ENCODE data around the gene IGFBP6. TPM values are rescaled to one million over a fixed set of nuclear protein-coding genes. Genes with fewer than 3 reads are reported as not detected.
A peak's percentile ranks its signal among the peaks of the same experiment; 100 is the strongest.
"Not testable (repeated sequence)": the region's sequence is repeated elsewhere in the genome, so short reads cannot be mapped to it uniquely, and the experiment has no call there.

The IGFBP6 gene
- polyA plus RNA-seq, 2 donors = 40.8 to 59.1 TPM

DNA sequence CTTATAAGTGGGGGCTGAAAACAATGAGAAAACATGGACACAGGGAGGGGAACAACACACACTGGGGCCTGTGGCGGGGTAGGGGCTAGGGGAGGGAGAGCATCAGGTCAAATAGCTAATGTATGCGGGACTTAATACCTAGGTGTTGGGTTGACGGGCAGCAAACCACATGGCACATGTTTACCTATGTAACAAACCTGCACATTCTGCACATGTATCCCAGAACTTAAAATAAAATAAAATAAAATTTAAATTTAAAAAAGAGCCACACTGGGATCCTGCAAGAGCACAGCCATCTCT, 1.9 kb upstream of the IGFBP6 start:
- peaks cover 0 to 13% of the 10 kb centered on the region in 2 donors for H3K4me1 ChIP-seq (ENCODE audit: control insufficient read depth in 2 of 2, insufficient read depth in 2 of 2, low read length in 1 of 2)
- not testable (repeated sequence) for H3K36me3 ChIP-seq (ENCODE audit: control insufficient read depth in 2 of 2, insufficient read depth in 2 of 2, low read length in 1 of 2); H3K4me3 ChIP-seq (ENCODE audit: low read depth in 1 of 2, low read length in 2 of 2); H3K27ac ChIP-seq (ENCODE audit: low read depth in 2 of 2, low read length in 1 of 2); H3K27me3 ChIP-seq (ENCODE audit: control insufficient read depth in 1 of 2, insufficient read depth in 2 of 2, low read length in 2 of 2); H3K9me3 ChIP-seq (ENCODE audit: control insufficient read depth in 2 of 2, insufficient read depth in 1 of 2, low read depth in 1 of 2, low read length in 1 of 2)
- 97% methylated on average over 3 of the region's 3 CpGs for WGBS, 2 donors

DNA sequence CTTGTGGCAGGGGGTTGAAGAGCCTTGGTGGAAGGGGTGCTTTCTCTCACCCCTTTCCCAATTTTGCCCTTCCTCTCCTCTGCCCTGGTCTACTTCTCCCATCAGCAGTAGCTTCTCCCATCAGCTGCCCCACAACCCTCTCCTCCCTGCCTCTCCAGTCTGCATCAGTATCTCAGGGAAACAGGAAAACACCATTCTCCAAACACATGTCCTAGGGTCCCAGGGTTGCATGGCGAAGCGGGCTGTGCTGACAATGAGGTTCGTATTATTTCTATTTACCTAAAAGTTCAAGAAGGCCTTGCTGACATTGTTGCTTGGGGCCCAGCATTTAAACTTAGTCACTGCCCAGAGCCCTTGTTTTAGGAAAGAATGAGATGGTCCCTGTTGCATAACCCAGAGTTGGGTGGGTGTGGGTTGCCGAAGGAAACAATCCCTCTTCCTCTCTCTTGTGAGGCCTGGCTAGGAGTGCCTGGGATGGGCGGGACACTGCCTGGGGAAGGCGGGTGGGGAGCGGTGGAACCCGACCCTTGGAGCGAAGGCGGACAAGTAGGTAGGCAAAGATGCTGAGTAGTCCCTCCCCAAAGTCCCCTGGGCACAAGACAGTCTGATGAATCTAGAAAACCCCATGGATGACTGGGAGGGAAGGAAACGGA, 1.3 kb upstream of the IGFBP6 start:
- H3K27me3 ChIP-seq (ENCODE audit: control insufficient read depth in 1 of 2, insufficient read depth in 2 of 2, low read length in 2 of 2) = no peaks in the 10 kb centered on the region
- no peaks in the 10 kb centered on the region for H3K9me3 ChIP-seq (ENCODE audit: control insufficient read depth in 2 of 2, insufficient read depth in 1 of 2, low read depth in 1 of 2, low read length in 1 of 2)
- peaks cover 0 to 13% of the 10 kb centered on the region in 2 donors for H3K4me1 ChIP-seq (ENCODE audit: control insufficient read depth in 2 of 2, insufficient read depth in 2 of 2, low read length in 1 of 2)
- H3K36me3 ChIP-seq (ENCODE audit: control insufficient read depth in 2 of 2, insufficient read depth in 2 of 2, low read length in 1 of 2) = no peaks in the 10 kb centered on the region
- H3K27ac ChIP-seq (ENCODE audit: low read depth in 2 of 2, low read length in 1 of 2) = peak overlapping the region; percentile 81 to 86
- 48 to 49% methylated on average over 11 of the region's 11 CpGs for WGBS, 2 donors
- H3K4me3 ChIP-seq (ENCODE audit: low read depth in 1 of 2, low read length in 2 of 2) = no peak overlapping the region

GRCh38 chr12:53096759-53097158, 708 bp upstream of the IGFBP6 start:
- H3K4me3 ChIP-seq (ENCODE audit: low read depth in 1 of 2, low read length in 2 of 2) = peak overlapping the region; percentile 41 to 49

DNA sequence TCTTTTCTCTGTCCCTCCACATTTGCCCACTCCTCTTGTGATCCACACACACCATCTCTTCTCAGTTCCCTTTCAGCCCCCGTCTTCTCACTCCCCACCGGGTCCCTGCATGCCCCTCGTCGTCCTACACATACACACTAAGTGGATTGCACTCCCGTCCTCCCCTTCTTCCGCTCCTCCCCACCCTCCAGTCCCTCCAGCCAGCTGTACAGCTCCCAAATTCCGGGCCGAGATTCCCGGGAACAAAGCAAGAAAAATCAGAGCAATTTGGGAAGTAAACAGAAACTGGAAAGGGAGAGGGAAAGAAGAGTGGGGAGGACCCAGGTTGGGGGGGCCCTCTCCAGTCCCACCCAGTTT, 282 bp upstream of the IGFBP6 start:
- Histone ChIP-seq H3K27ac (ENCODE audit: low read depth in 2 of 2, low read length in 1 of 2) (peak overlapping the region; percentile 81 to 86), H3K4me1 (ENCODE audit: control insufficient read depth in 2 of 2, insufficient read depth in 2 of 2, low read length in 1 of 2) (peaks cover 0 to 13% of the 10 kb centered on the region in 2 donors), H3K4me3 (ENCODE audit: low read depth in 1 of 2, low read length in 2 of 2) (peak overlapping the region; percentile 41 to 49), H3K36me3 (ENCODE audit: control insufficient read depth in 2 of 2, insufficient read depth in 2 of 2, low read length in 1 of 2) (peaks cover 0 to 3% of the 10 kb centered on the region in 2 donors), H3K9me3 (ENCODE audit: control insufficient read depth in 2 of 2, insufficient read depth in 1 of 2, low read depth in 1 of 2, low read length in 1 of 2) (no peaks in the 10 kb centered on the region), H3K27me3 (ENCODE audit: control insufficient read depth in 1 of 2, insufficient read depth in 2 of 2, low read length in 2 of 2) (no peaks in the 10 kb centered on the region)
- 2 to 5% methylated on average over 9 of the region's 9 CpGs for WGBS, 2 donors

More at GRCh38 chr12:53096759-53097158, 708 bp upstream of the IGFBP6 start:
- Histone ChIP-seq H3K9me3 (ENCODE audit: control insufficient read depth in 2 of 2, insufficient read depth in 1 of 2, low read depth in 1 of 2, low read length in 1 of 2) (no peaks in the 10 kb centered on the region), H3K4me1 (ENCODE audit: control insufficient read depth in 2 of 2, insufficient read depth in 2 of 2, low read length in 1 of 2) (peaks cover 0 to 13% of the 10 kb centered on the region in 2 donors), H3K36me3 (ENCODE audit: control insufficient read depth in 2 of 2, insufficient read depth in 2 of 2, low read length in 1 of 2) (peaks cover 0 to under 1% of the 10 kb centered on the region in 2 donors), H3K27ac (ENCODE audit: low read depth in 2 of 2, low read length in 1 of 2) (peak overlapping the region; percentile 81 to 86), H3K27me3 (ENCODE audit: control insufficient read depth in 1 of 2, insufficient read depth in 2 of 2, low read length in 2 of 2) (no peaks in the 10 kb centered on the region)
- 35 to 43% methylated on average over 9 of the region's 9 CpGs for WGBS, 2 donors

- Histone ChIP-seq H3K4me1 (ENCODE audit: control insufficient read depth in 2 of 2, insufficient read depth in 2 of 2, low read length in 1 of 2) (peaks cover 0 to 14% of the 10 kb centered on the region in 2 donors), H3K9me3 (ENCODE audit: control insufficient read depth in 2 of 2, insufficient read depth in 1 of 2, low read depth in 1 of 2, low read length in 1 of 2) (no peaks in the 10 kb centered on the region), H3K27ac (ENCODE audit: low read depth in 2 of 2, low read length in 1 of 2) (peak overlapping the region; percentile 81 to 86), H3K4me3 (ENCODE audit: low read depth in 1 of 2, low read length in 2 of 2) (peak overlapping the region; percentile 41 to 49), H3K36me3 (ENCODE audit: control insufficient read depth in 2 of 2, insufficient read depth in 2 of 2, low read length in 1 of 2) (peaks cover 0 to 3% of the 10 kb centered on the region in 2 donors), H3K27me3 (ENCODE audit: control insufficient read depth in 1 of 2, insufficient read depth in 2 of 2, low read length in 2 of 2) (no peaks in the 10 kb centered on the region)
- WGBS, 2 donors = 18 to 34% methylated on average over 13 of the region's 13 CpGs
Observed at GRCh38 chr12:53098354-53098981, 1.0 kb downstream of the IGFBP6 start.

- H3K4me1 ChIP-seq (ENCODE audit: control insufficient read depth in 2 of 2, insufficient read depth in 2 of 2, low read length in 1 of 2) = peaks cover 0 to 16% of the 10 kb centered on the region in 2 donors
- H3K27ac ChIP-seq (ENCODE audit: low read depth in 2 of 2, low read length in 1 of 2) = peak overlapping the region; percentile 81 to 86
- 11 to 19% methylated on average over 6 of the region's 6 CpGs for WGBS, 2 donors
- H3K36me3 ChIP-seq (ENCODE audit: control insufficient read depth in 2 of 2, insufficient read depth in 2 of 2, low read length in 1 of 2) = peaks cover 0 to 3% of the 10 kb centered on the region in 2 donors
- no peaks in the 10 kb centered on the region for H3K27me3 ChIP-seq (ENCODE audit: control insufficient read depth in 1 of 2, insufficient read depth in 2 of 2, low read length in 2 of 2)
- H3K9me3 ChIP-seq (ENCODE audit: control insufficient read depth in 2 of 2, insufficient read depth in 1 of 2, low read depth in 1 of 2, low read length in 1 of 2) = no peaks in the 10 kb centered on the region
- H3K4me3 ChIP-seq (ENCODE audit: low read depth in 1 of 2, low read length in 2 of 2) = peak overlapping the region; percentile 11 to 12
Observed at GRCh38 chr12:53099071-53099882, 1.8 kb downstream of the IGFBP6 start.

DNA sequence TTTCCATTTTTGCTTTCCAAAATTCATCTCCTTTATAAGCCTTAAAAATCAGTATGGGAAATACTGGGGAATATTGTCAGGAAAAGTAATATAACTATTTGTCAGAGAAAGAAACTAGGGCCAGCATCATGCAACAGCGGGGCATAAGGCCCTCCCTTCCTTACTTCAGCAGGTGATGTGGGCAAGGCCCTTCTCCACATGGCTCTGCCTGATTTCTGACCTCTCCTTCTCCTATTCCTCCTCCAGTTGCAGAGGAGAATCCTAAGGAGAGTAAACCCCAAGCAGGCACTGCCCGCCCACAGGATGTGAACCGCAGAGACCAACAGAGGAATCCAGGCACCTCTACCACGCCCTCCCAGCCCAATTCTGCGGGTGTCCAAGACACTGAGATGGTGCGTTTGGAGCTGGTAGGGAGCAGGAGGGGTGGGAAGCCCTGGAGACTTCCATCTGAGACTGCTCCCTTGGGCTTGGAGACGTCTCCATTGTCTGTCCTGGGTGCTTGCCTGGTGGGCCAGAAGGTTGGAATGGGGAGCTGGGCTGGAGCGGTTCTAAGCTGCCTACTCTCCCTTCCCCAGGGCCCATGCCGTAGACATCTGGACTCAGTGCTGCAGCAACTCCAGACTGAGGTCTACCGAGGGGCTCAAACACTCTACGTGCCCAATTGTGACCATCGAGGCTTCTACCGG, 3.1 kb downstream of the IGFBP6 start:
- Histone ChIP-seq H3K4me1 (ENCODE audit: control insufficient read depth in 2 of 2, insufficient read depth in 2 of 2, low read length in 1 of 2) (peaks cover 0 to 16% of the 10 kb centered on the region in 2 donors), H3K36me3 (ENCODE audit: control insufficient read depth in 2 of 2, insufficient read depth in 2 of 2, low read length in 1 of 2) (peaks cover 0 to 3% of the 10 kb centered on the region in 2 donors), H3K27me3 (ENCODE audit: control insufficient read depth in 1 of 2, insufficient read depth in 2 of 2, low read length in 2 of 2) (no peaks in the 10 kb centered on the region), H3K4me3 (ENCODE audit: low read depth in 1 of 2, low read length in 2 of 2) (no peak overlapping the region), H3K27ac (ENCODE audit: low read depth in 2 of 2, low read length in 1 of 2) (no peak overlapping the region), H3K9me3 (ENCODE audit: control insufficient read depth in 2 of 2, insufficient read depth in 1 of 2, low read depth in 1 of 2, low read length in 1 of 2) (no peaks in the 10 kb centered on the region)
- 87 to 89% methylated on average over 13 of the region's 13 CpGs for WGBS, 2 donors

- WGBS, 2 donors = 86 to 89% methylated on average over 7 of the region's 7 CpGs
- no peaks in the 10 kb centered on the region for H3K27me3 ChIP-seq (ENCODE audit: control insufficient read depth in 1 of 2, insufficient read depth in 2 of 2, low read length in 2 of 2)
- H3K27ac ChIP-seq (ENCODE audit: low read depth in 2 of 2, low read length in 1 of 2) = no peak overlapping the region
- H3K4me1 ChIP-seq (ENCODE audit: control insufficient read depth in 2 of 2, insufficient read depth in 2 of 2, low read length in 1 of 2) = peaks cover 0 to 20% of the 10 kb centered on the region in 2 donors
- no peaks in the 10 kb centered on the region for H3K9me3 ChIP-seq (ENCODE audit: control insufficient read depth in 2 of 2, insufficient read depth in 1 of 2, low read depth in 1 of 2, low read length in 1 of 2)
- H3K36me3 ChIP-seq (ENCODE audit: control insufficient read depth in 2 of 2, insufficient read depth in 2 of 2, low read length in 1 of 2) = peaks cover 0 to 3% of the 10 kb centered on the region in 2 donors
- H3K4me3 ChIP-seq (ENCODE audit: low read depth in 1 of 2, low read length in 2 of 2) = no peak overlapping the region
Observed at GRCh38 chr12:53101266-53101665, 3.8 kb downstream of the IGFBP6 start.
